HepG2 (cell line): ENCODE results near the gene RALB. TPM values are rescaled to one million over a fixed set of nuclear protein-coding genes. Genes with fewer than 3 reads are reported as not detected.

Experiments used
- DMAP1 ChIP-seq: IDR thresholded peaks from 2 replicates; pipeline ENCODE4 v1.6.1; 2016
- ELF3 ChIP-seq: IDR thresholded peaks from 2 replicates; pipeline ENCODE4 v1.6.1; 2016; ENCODE audit warnings: missing genetic modification reagents, missing compliant biosample characterization
- KLF13 ChIP-seq: sonication (generic); formaldehyde crosslinking; IDR thresholded peaks from 2 replicates; pipeline ENCODE4 v1.4.0; 2020; ENCODE audit warnings: mild to moderate bottlenecking, missing genetic modification reagents
- MED1 ChIP-seq: sonication (generic); formaldehyde crosslinking; IDR thresholded peaks from 2 replicates; pipeline ENCODE4 v1.4.0; 2020; ENCODE audit warnings: missing genetic modification reagents
- MIER3 ChIP-seq: IDR thresholded peaks from 2 replicates; pipeline ENCODE4 v1.6.1; 2016; ENCODE audit warnings: missing compliant biosample characterization, borderline replicate concordance
- ONECUT2 ChIP-seq: sonication (generic); formaldehyde crosslinking; IDR thresholded peaks from 2 replicates; pipeline ENCODE4 v1.4.0; 2020; ENCODE audit warnings: missing genetic modification reagents
- RAD21 ChIP-seq: fragments of 450-650 bp; formaldehyde crosslinking; IDR thresholded peaks from 2 replicates; pipeline ENCODE4 v1.5.0; 2020; ENCODE audit warnings: mild to moderate bottlenecking
- SAP130 ChIP-seq: IDR thresholded peaks from 2 replicates; pipeline ENCODE4 v1.6.1; 2016; ENCODE audit warnings: low read depth
- SPEN ChIP-seq: sonication (generic); formaldehyde crosslinking; IDR thresholded peaks from 2 replicates; pipeline ENCODE4 v1.5.1; 2020; ENCODE audit warnings: low read depth, mild to moderate bottlenecking, missing genetic modification reagents
- U2AF1 ChIP-seq: fragments of 200-400 bp; formaldehyde crosslinking; optimal IDR thresholded peaks from 2 replicates; pipeline ENCODE3; 2017; ENCODE audit warnings: mild to moderate bottlenecking, low read depth, low read length
- ZEB1 ChIP-seq: IDR thresholded peaks from 2 replicates; pipeline ENCODE4 v1.6.1; 2012; ENCODE audit warnings: mild to moderate bottlenecking, low read depth, inconsistent platforms; ENCODE audit not compliant: insufficient replicate concordance
- ZMYM3 ChIP-seq: sonication (generic); formaldehyde crosslinking; IDR thresholded peaks from 2 replicates; pipeline ENCODE4 v1.5.1; 2020; ENCODE audit warnings: mild to moderate bottlenecking, missing genetic modification reagents
- ZNF280D ChIP-seq: sonication (generic); formaldehyde crosslinking; IDR thresholded peaks from 2 replicates; pipeline ENCODE4 v1.5.1; 2020; ENCODE audit warnings: mild to moderate bottlenecking, missing genetic modification reagents
- ZNF326 ChIP-seq: sonication (generic); formaldehyde crosslinking; IDR thresholded peaks from 2 replicates; pipeline ENCODE4 v1.4.0; 2020; ENCODE audit warnings: missing genetic modification reagents, borderline replicate concordance
- ZNF513 ChIP-seq: sonication (generic); formaldehyde crosslinking; conservative IDR thresholded peaks from 2 replicates; pipeline ENCODE4 v1.5.0; 2020; ENCODE audit warnings: missing genetic modification reagents
- ZNF572 ChIP-seq: sonication (generic); formaldehyde crosslinking; IDR thresholded peaks from 2 replicates; pipeline ENCODE4 v1.5.1; 2020; ENCODE audit warnings: mild to moderate bottlenecking, missing genetic modification reagents
- ZSCAN25 ChIP-seq: sonication (generic); formaldehyde crosslinking; IDR thresholded peaks from 2 replicates; pipeline ENCODE4 v1.8.0; 2022; ENCODE audit warnings: mild to moderate bottlenecking, missing genetic modification reagents
- polyA plus RNA-seq, 8 experiments: library from polyadenylated mRNA; depleted of rRNA in 3 of 8; stranded (reverse) in 7 of 8; unstranded in 1 of 8; fragments of >200 nt; fragmentation: Illumina TruSeq in 4 of 8; extraction: Trizol in 4 of 8; gene quantifications; 2 replicates each; pipeline versions ENCODE4 v1.2.1 to v1.2.3, GENCODE V29; 2011 to 2016; ENCODE audit warnings: low read depth in 4 of 8, missing spikeins in 1 of 8, mixed read lengths in 1 of 8; ENCODE audit not compliant: insufficient read depth in 1 of 8
- total RNA-seq, 5 experiments: library from RNA; depleted of rRNA; stranded (reverse); fragments of >200 nt; fragmentation: Illumina TruSeq; extraction: Trizol; gene quantifications; 2 replicates each; pipeline ENCODE4 v1.2.3, GENCODE V29; 2016; ENCODE audit warnings: low read depth in 1 of 5
- TF ChIP-seq, protein P1 (sequence below): sonication (generic); formaldehyde crosslinking; IDR thresholded peaks from 2 replicates; pipeline ENCODE4 v1.5.0; 2020; ENCODE audit warnings: mild to moderate bottlenecking, missing genetic modification reagents, borderline replicate concordance
- TF ChIP-seq, protein P2 (sequence below): sonication (generic); formaldehyde crosslinking; IDR thresholded peaks from 2 replicates; pipeline ENCODE4 v1.5.0; 2020; ENCODE audit warnings: mild to moderate bottlenecking, missing genetic modification reagents

Gene RALB
- total and polyA plus RNA-seq, 2 of the 13 experiments (the other 11 are each of a cell fraction or from before 2014, with no cell fraction given): 37.8 to 43.2 TPM

GRCh38 chr2:120238728-120239487, 13.7 kb upstream of the RALB start (continued):
- TF ChIP-seq ZNF326 (CRISPR knock-in tag) (no peak), MIER3 (peak; percentile 39; the same call in 1 of the 2 replicates), ZNF572 (CRISPR knock-in tag) (0 out of 2 replicates have a peak, but pooled peaks have one; percentile 52), ZMYM3 (CRISPR knock-in tag) (peak; percentile 77), U2AF1 (peak; percentile 19), ZNF280D (CRISPR knock-in tag) (0 out of 2 replicates have a peak, but pooled peaks have one; percentile 56), ZSCAN25 (peak; percentile 49), ZEB1 (no peak), MED1 (CRISPR knock-in tag) (peak; percentile 34; the same call in 1 of the 2 replicates), KLF13 (CRISPR knock-in tag) (no peak), SPEN (CRISPR knock-in tag) (peak; percentile 56; the same call in 1 of the 2 replicates), DMAP1 (CRISPR knock-in tag) (no peak), ELF3 (peak; percentile 64; the same call in 1 of the 2 replicates), ONECUT2 (CRISPR knock-in tag) (no peak), RAD21 (CRISPR knock-in tag) (peak; percentile 20; the same call in 1 of the 2 replicates), SAP130 (CRISPR knock-in tag) (peak; percentile 60), ZNF513 (no peak)
- TF ChIP-seq, protein P1, sequence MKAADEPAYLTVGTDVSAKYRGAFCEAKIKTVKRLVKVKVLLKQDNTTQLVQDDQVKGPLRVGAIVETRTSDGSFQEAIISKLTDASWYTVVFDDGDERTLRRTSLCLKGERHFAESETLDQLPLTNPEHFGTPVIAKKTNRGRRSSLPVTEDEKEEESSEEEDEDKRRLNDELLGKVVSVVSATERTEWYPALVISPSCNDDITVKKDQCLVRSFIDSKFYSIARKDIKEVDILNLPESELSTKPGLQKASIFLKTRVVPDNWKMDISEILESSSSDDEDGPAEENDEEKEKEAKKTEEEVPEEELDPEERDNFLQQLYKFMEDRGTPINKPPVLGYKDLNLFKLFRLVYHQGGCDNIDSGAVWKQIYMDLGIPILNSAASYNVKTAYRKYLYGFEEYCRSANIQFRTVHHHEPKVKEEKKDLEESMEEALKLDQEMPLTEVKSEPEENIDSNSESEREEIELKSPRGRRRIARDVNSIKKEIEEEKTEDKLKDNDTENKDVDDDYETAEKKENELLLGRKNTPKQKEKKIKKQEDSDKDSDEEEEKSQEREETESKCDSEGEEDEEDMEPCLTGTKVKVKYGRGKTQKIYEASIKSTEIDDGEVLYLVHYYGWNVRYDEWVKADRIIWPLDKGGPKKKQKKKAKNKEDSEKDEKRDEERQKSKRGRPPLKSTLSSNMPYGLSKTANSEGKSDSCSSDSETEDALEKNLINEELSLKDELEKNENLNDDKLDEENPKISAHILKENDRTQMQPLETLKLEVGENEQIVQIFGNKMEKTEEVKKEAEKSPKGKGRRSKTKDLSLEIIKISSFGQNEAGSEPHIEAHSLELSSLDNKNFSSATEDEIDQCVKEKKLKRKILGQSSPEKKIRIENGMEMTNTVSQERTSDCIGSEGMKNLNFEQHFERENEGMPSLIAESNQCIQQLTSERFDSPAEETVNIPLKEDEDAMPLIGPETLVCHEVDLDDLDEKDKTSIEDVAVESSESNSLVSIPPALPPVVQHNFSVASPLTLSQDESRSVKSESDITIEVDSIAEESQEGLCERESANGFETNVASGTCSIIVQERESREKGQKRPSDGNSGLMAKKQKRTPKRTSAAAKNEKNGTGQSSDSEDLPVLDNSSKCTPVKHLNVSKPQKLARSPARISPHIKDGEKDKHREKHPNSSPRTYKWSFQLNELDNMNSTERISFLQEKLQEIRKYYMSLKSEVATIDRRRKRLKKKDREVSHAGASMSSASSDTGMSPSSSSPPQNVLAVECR (CRISPR knock-in tag): peak; percentile 36; the same call in 1 of the 2 replicates
- TF ChIP-seq, protein P2, sequence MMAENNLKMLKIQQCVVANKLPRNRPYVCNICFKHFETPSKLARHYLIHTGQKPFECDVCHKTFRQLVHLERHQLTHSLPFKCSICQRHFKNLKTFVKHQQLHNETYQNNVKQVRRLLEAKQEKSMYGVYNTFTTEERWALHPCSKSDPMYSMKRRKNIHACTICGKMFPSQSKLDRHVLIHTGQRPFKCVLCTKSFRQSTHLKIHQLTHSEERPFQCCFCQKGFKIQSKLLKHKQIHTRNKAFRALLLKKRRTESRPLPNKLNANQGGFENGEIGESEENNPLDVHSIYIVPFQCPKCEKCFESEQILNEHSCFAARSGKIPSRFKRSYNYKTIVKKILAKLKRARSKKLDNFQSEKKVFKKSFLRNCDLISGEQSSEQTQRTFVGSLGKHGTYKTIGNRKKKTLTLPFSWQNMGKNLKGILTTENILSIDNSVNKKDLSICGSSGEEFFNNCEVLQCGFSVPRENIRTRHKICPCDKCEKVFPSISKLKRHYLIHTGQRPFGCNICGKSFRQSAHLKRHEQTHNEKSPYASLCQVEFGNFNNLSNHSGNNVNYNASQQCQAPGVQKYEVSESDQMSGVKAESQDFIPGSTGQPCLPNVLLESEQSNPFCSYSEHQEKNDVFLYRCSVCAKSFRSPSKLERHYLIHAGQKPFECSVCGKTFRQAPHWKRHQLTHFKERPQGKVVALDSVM (CRISPR knock-in tag): peak; percentile 85; the same call in 1 of the 2 replicates
